WTC11 (cell line): ENCODE measurements around the gene IL1R1. TPM values are rescaled to one million over a fixed set of nuclear protein-coding genes. Genes with fewer than 3 reads are reported as not detected.

Experiments
- ATAC-seq: fragments of 200-7000 bp; cut with Tn5 transposase; 2 replicates; pipeline ENCODE4 v1.10.0; 2021; ENCODE audit warnings: mild to moderate bottlenecking, moderate library complexity
- CTCF ChIA-PET: fragments of 300-600 bp; sonication (Branson Sonifier 250); formaldehyde crosslinking; loops from one replicate; lab custom pipeline; 2021; ENCODE audit warnings: antibody characterized with exemption; lab: Charles Lee
- POLR2A ChIA-PET: fragments of 350-600 bp; sonication (Branson Sonifier 250); formaldehyde crosslinking; loops from one replicate; lab custom pipeline; 2021; ENCODE audit warnings: antibody characterized with exemption; lab: Charles Lee
- DNase-seq: peaks from one replicate; pipeline ENCODE4 v3.0.0; 2021; ENCODE audit warnings: low spot score
- H3K27ac Mint-ChIP-seq: 2 replicates; pipeline ENCODE4 v1.8.0; 2021; ENCODE audit warnings: mixed read lengths
- H3K27me3 Mint-ChIP-seq: 2 replicates; pipeline ENCODE4 v1.8.0; 2021; ENCODE audit warnings: low read depth, mild to moderate bottlenecking, moderate library complexity, mixed read lengths
- H3K36me3 Mint-ChIP-seq: 2 replicates; pipeline ENCODE4 v1.8.0; 2021; ENCODE audit warnings: mixed read lengths
- H3K4me1 Mint-ChIP-seq: 2 replicates; pipeline ENCODE4 v1.8.0; 2022; ENCODE audit warnings: mixed read lengths
- H3K4me3 Mint-ChIP-seq: 2 replicates; pipeline ENCODE4 v1.8.0; 2021; ENCODE audit warnings: mild to moderate bottlenecking, moderate library complexity, mixed read lengths
- H3K9me3 Mint-ChIP-seq: 2 replicates; pipeline ENCODE4 v1.8.0; 2021; ENCODE audit warnings: mixed read lengths
- AR ChIP-seq: fragments of 250-450 bp; sonication (Bioruptor Pico); IDR thresholded peaks from 2 replicates; pipeline ENCODE4 v1.9.0; 2021; ENCODE audit warnings: mild to moderate bottlenecking
- ATF2 ChIP-seq: sonication (generic); formaldehyde crosslinking; IDR thresholded peaks from 2 replicates; pipeline ENCODE4 v1.8.1; 2022; ENCODE audit warnings: low read depth, missing genetic modification reagents, borderline replicate concordance
- CREM ChIP-seq: sonication (generic); formaldehyde crosslinking; IDR thresholded peaks from 2 replicates; pipeline ENCODE4 v1.8.1; 2022; ENCODE audit warnings: mild to moderate bottlenecking, missing genetic modification reagents, moderate library complexity
- CTCF ChIP-seq: fragments of 200-600 bp; IDR thresholded peaks from 2 replicates; pipeline ENCODE4 v1.8.0; 2022; ENCODE audit warnings: antibody characterized with exemption
- E2F4 ChIP-seq: sonication (generic); formaldehyde crosslinking; IDR thresholded peaks from 2 replicates; pipeline ENCODE4 v1.8.1; 2022; ENCODE audit warnings: low read depth, mild to moderate bottlenecking, moderate library complexity, missing genetic modification reagents, borderline replicate concordance
- ETV6 ChIP-seq: sonication (generic); formaldehyde crosslinking; IDR thresholded peaks from 2 replicates; pipeline ENCODE4 v1.8.1; 2022; ENCODE audit warnings: mild to moderate bottlenecking, missing genetic modification reagents
- GABPB1 ChIP-seq: sonication (generic); formaldehyde crosslinking; IDR thresholded peaks from 2 replicates; pipeline ENCODE4 v1.8.1; 2023; ENCODE audit warnings: mild to moderate bottlenecking, missing genetic modification reagents
- IRF1 ChIP-seq: sonication (generic); formaldehyde crosslinking; IDR thresholded peaks from 2 replicates; pipeline ENCODE4 v1.8.0; 2023; ENCODE audit warnings: missing genetic modification reagents
- NFATC4 ChIP-seq: fragments of 250-450 bp; sonication (Bioruptor Pico); IDR thresholded peaks from 2 replicates; pipeline ENCODE4 v1.9.0; 2021; ENCODE audit warnings: mild to moderate bottlenecking
- SMAD3 ChIP-seq: sonication (generic); formaldehyde crosslinking; IDR thresholded peaks from 2 replicates; pipeline ENCODE4 v1.8.0; 2022; ENCODE audit warnings: missing genetic modification reagents, mild to moderate bottlenecking, borderline replicate concordance
- USF2 ChIP-seq: sonication (generic); formaldehyde crosslinking; IDR thresholded peaks from 2 replicates; pipeline ENCODE4 v1.8.1; 2023; ENCODE audit warnings: mild to moderate bottlenecking, missing genetic modification reagents, moderate library complexity
- ZBTB43 ChIP-seq: sonication (generic); formaldehyde crosslinking; IDR thresholded peaks from 2 replicates; pipeline ENCODE4 v1.8.1; 2023; ENCODE audit warnings: mild to moderate bottlenecking, missing genetic modification reagents
- ZNF232 ChIP-seq: sonication (generic); formaldehyde crosslinking; IDR thresholded peaks from 2 replicates; pipeline ENCODE4 v1.8.0; 2022; ENCODE audit warnings: mild to moderate bottlenecking, missing genetic modification reagents
- ZNF512 ChIP-seq: sonication (generic); formaldehyde crosslinking; IDR thresholded peaks from 2 replicates; pipeline ENCODE4 v1.8.1; 2022; ENCODE audit warnings: missing genetic modification reagents, borderline replicate concordance
- total RNA-seq: library from RNA; stranded (reverse); gene quantifications from 3 replicates; pipeline ENCODE4 v1.2.3, GENCODE V29; 2021

The IL1R1 gene
- total RNA-seq, 1 experiment from 2014 or later: 0.37 TPM

- Mint-ChIP-seq H3K4me3 (no peak overlapping the region), H3K36me3 (no peaks in the 10 kb centered on the region), H3K27ac (no peak overlapping the region; the same call in 1 of the 2 replicates), H3K9me3 (no peaks in the 10 kb centered on the region)
- no peak for DNase-seq
- TF ChIP-seq IRF1 (CRISPR knock-in tag): no peak
- no peak for TF ChIP-seq CTCF
- TF ChIP-seq GABPB1 (CRISPR knock-in tag): peak; percentile 81
- no peak for TF ChIP-seq SMAD3 (CRISPR knock-in tag)
- TF ChIP-seq, all 79 proteins: peak for 1
- Mint-ChIP-seq H3K27me3 (no peaks in the 10 kb centered on the region), H3K4me1 (peaks cover 2% of the 10 kb centered on the region)
- ChIA-PET POLR2A (no interaction called here), CTCF (interaction anchor here (1.7 kb wide), 1 partner anchor 10 kb away, joined by 4 read pairs; no protein-coding TSS in a partner anchor)
- no peak for ATAC-seq
Observed at GRCh38 chr2:102155703-102156515, 13.4 kb downstream of the IL1R1 start.

GRCh38 chr2:102158011-102158755 lies 15.6 kb downstream of the IL1R1 start:
- Mint-ChIP-seq H3K27me3 (no peaks in the 10 kb centered on the region), H3K9me3 (no peaks in the 10 kb centered on the region), H3K36me3 (no peaks in the 10 kb centered on the region), H3K27ac (no peak overlapping the region), H3K4me1 (peaks cover 7% of the 10 kb centered on the region)
- ChIA-PET POLR2A (no interaction called here), CTCF (interaction anchor here (0.6 kb wide), 1 partner anchor 1585 kb away, joined by 3 read pairs; no protein-coding TSS in a partner anchor)
- no peak for DNase-seq
- ATAC-seq: no peak
- TF ChIP-seq ETV6 (CRISPR knock-in tag) (no peak), ATF2 (no peak), CREM (CRISPR knock-in tag) (no peak), USF2 (CRISPR knock-in tag) (no peak), NFATC4 (no peak), E2F4 (CRISPR knock-in tag) (no peak), AR (CRISPR knock-in tag) (no peak), ZNF232 (CRISPR knock-in tag) (no peak), ZNF512 (CRISPR knock-in tag) (no peak), ZBTB43 (CRISPR knock-in tag) (no peak)
- TF ChIP-seq, all 79 proteins: peak for 0
- no peak overlapping the region for H3K4me3 Mint-ChIP-seq
